ENCODE results near the gene DCDC2B.
"Not testable (repeated sequence)": the region's sequence is repeated elsewhere in the genome, so short reads cannot be mapped to it uniquely, and the experiment has no call there.

Gene DCDC2B

GRCh38 chr1:32256473-32257226, 47.8 kb downstream of the DCDC2B start:
- no peak for DNase-seq (ENCODE audit: low spot score)

- DNase-seq (ENCODE audit: low spot score): no peak
These were observed 48.3 kb downstream of the DCDC2B start for GRCh38 chr1:32257227-32257508.

GRCh38 chr1:32263236-32263593, 54.3 kb downstream of the DCDC2B start:
- DNase-seq (ENCODE audit: low spot score): not testable (repeated sequence)

- no peak for DNase-seq (ENCODE audit: low spot score)
These were observed 54.9 kb downstream of the DCDC2B start for GRCh38 chr1:32263744-32264143.
